Panc1 (cell line): Measurements from ENCODE around the gene TMEM187. TPM values are rescaled to one million over a fixed set of nuclear protein-coding genes. Genes with fewer than 3 reads are reported as not detected.
A peak's percentile ranks its signal among the peaks of the same experiment; 100 is the strongest.

Experiments
- ATAC-seq: fragments of 200-7000 bp; cut with Tn5 transposase; 2 replicates; pipeline ENCODE4 v1.9.1; 2020; ENCODE audit warnings: mild to moderate bottlenecking, moderate library complexity
- BruUV-seq: library from RNA; stranded (reverse); fragments of 400-500 nt; replicated peaks from 2 replicates; lab custom pipeline; 2021; lab: Mats Ljungman, UMichigan
- CTCF ChIA-PET: fragments of 300-600 bp; sonication (Branson Sonifier 250); formaldehyde crosslinking; loops from one replicate; lab custom pipeline; 2022; ENCODE audit warnings: antibody characterized with exemption; lab: Charles Lee
- POLR2A ChIA-PET: fragments of 300-600 bp; sonication (Branson Sonifier 250); formaldehyde crosslinking; loops from one replicate; lab custom pipeline; 2022; ENCODE audit warnings: antibody characterized with exemption; lab: Charles Lee
- DNase-seq: peaks from one replicate; pipeline ENCODE4 v3.0.0-alpha.2; 2010; ENCODE audit warnings: low read depth, low spot score
- H3K27ac ChIP-seq: 2 replicates; pipeline ENCODE4 v1.5.1; 2011; ENCODE audit warnings: mild to moderate bottlenecking, low read length, inconsistent platforms
- H3K27me3 ChIP-seq: fragments of 200-500 bp; sonication (Bioruptor generic); 2 replicates; pipeline ENCODE4 v1.6.0; 2014; ENCODE audit warnings: low read length, inconsistent platforms; ENCODE audit not compliant: control insufficient read depth, insufficient read depth
- H3K36me3 ChIP-seq: fragments of 200-500 bp; sonication (Bioruptor generic); 2 replicates; pipeline ENCODE4 v1.5.1; 2014; ENCODE audit warnings: inconsistent platforms, mild to moderate bottlenecking, low read length, moderate library complexity; ENCODE audit not compliant: control insufficient read depth, insufficient read depth
- H3K4me1 ChIP-seq: 2 replicates; pipeline ENCODE4 v1.5.1; 2011; ENCODE audit warnings: inconsistent platforms, mild to moderate bottlenecking, low read length, moderate library complexity; ENCODE audit not compliant: control insufficient read depth, insufficient read depth
- H3K4me3 ChIP-seq, 2 experiments: 2 replicates each; pipeline ENCODE4 v1.5.1; 2011 to 2012; ENCODE audit warnings: low read depth in 2 of 2, low read length in 2 of 2, mild to moderate bottlenecking in 2 of 2, inconsistent platforms in 1 of 2, moderate library complexity in 1 of 2
- H3K9me3 ChIP-seq: fragments of 200-500 bp; sonication (Bioruptor generic); 2 replicates; pipeline ENCODE4 v1.5.1; 2014; ENCODE audit warnings: low read depth, mild to moderate bottlenecking, inconsistent platforms, low read length, moderate library complexity; ENCODE audit not compliant: control insufficient read depth, insufficient read depth
- CTCF ChIP-seq: fragments of 450-650 bp; IDR thresholded peaks from 2 replicates; pipeline ENCODE4 v1.5.1; 2017; ENCODE audit warnings: mild to moderate bottlenecking
- POLR2AphosphoS5 ChIP-seq: IDR thresholded peaks from 2 replicates; pipeline ENCODE4 v1.6.1; 2012; ENCODE audit warnings: mild to moderate bottlenecking, low read depth, low read length, moderate library complexity
- REST ChIP-seq, 2 experiments: IDR thresholded peaks; 2 replicates each; pipeline ENCODE4 v1.6.1; 2011 to 2012; ENCODE audit warnings: low read depth in 2 of 2, control low read depth in 1 of 2, low read length in 1 of 2, mild to moderate bottlenecking in 1 of 2, moderate library complexity in 1 of 2; ENCODE audit not compliant: insufficient read depth in 1 of 2
- SIN3A ChIP-seq: IDR thresholded peaks from 2 replicates; pipeline ENCODE4 v1.6.1; 2012; ENCODE audit warnings: low read depth, mild to moderate bottlenecking, low read length, moderate library complexity, borderline replicate concordance; ENCODE audit not compliant: insufficient read depth
- TCF7L2 ChIP-seq: IDR thresholded peaks from 2 replicates; pipeline ENCODE4 v1.6.1; 2011; ENCODE audit warnings: mild to moderate bottlenecking, low read depth, low read length, inconsistent platforms
- in situ Hi-C: cut with HindIII; loops from 2 replicates; pipeline ENCODE4 v1.10.0; 2016; ENCODE audit warnings: low sequenced_read_pairs, low pct_unique_long_range_greater_than_20kb
- intact Hi-C: fragments of 100-400 bp; cut with micrococcal nuclease; formaldehyde crosslinking; loops from one replicate; pipeline ENCODE4 v1.10.0; 2022; ENCODE audit not compliant: unreplicated experiment
- total RNA-seq: library from RNA; stranded (reverse); gene quantifications from one replicate; pipeline ENCODE4 v1.2.1, GENCODE V29; 2021; ENCODE audit not compliant: unreplicated experiment

The TMEM187 gene
- total RNA-seq, 1 experiment from 2014 or later, result 15.7 TPM

GRCh38 chrX:153967536-153968224 lies 4.9 kb upstream of the TMEM187 start:
- TF ChIP-seq REST (IDR thresholded peaks at IDR 0.05; ENCODE audit: insufficient read depth in 1 of 2, low read depth in 2 of 2, low read length in 1 of 2), result no peak
- TF ChIP-seq POLR2AphosphoS5, result no peak
- no peak for TF ChIP-seq TCF7L2
- no peak for TF ChIP-seq CTCF
- TF ChIP-seq SIN3A, result no peak
- Histone ChIP-seq H3K4me1 (peaks cover 27% of the 10 kb centered on the region), H3K36me3 (no peaks in the 10 kb centered on the region; the same call in 1 of the 2 replicates), H3K9me3 (no peaks in the 10 kb centered on the region), H3K27ac (peak overlapping the region; percentile 90), H3K4me3 (peak overlapping the region in 1 of 2 experiments; percentile 95; a peak in 1 of 4 replicates), H3K27me3 (no peaks in the 10 kb centered on the region)
- DNase-seq (no peak), ATAC-seq (no peak)
- intact Hi-C loops (no loop called here), in situ Hi-C loops (no loop called here)
- POLR2A ChIA-PET, result no interaction called here
- CTCF ChIA-PET, result no interaction called here
- TSS peak; percentile 37 for BruUV-seq

GRCh38 chrX:153968255-153968654 lies 4.3 kb upstream of the TMEM187 start:
- ATAC-seq, result no peak
- in situ Hi-C loops (no loop called here), intact Hi-C loops (no loop called here)
- peak overlapping the region; percentile 90 for H3K27ac ChIP-seq
- TF ChIP-seq REST (IDR thresholded peaks at IDR 0.05; ENCODE audit: insufficient read depth in 1 of 2, low read depth in 2 of 2, low read length in 1 of 2), result no peak
- no peak for TF ChIP-seq SIN3A
- no peak for TF ChIP-seq CTCF
- no peak for TF ChIP-seq POLR2AphosphoS5
- TF ChIP-seq TCF7L2, result no peak
- no TSS peak for BruUV-seq
- POLR2A ChIA-PET, result no interaction called here
- peaks cover 27% of the 10 kb centered on the region for H3K4me1 ChIP-seq
- no peak for DNase-seq
- CTCF ChIA-PET, result no interaction called here
- peak overlapping the region; percentile 95 to 98 for H3K4me3 ChIP-seq
- no peaks in the 10 kb centered on the region; the same call in 1 of the 2 replicates for H3K36me3 ChIP-seq
- no peaks in the 10 kb centered on the region for H3K9me3 ChIP-seq
- no peaks in the 10 kb centered on the region for H3K27me3 ChIP-seq
